H1 (cell line): ENCODE data around the gene ZNF652. TPM values are rescaled to one million over a fixed set of nuclear protein-coding genes. Genes with fewer than 3 reads are reported as not detected.

Experiments used
- CTCF ChIA-PET: fragments of 300-600 bp; sonication (Branson Sonifier 250); formaldehyde crosslinking; loops from one replicate; lab custom pipeline; 2021; ENCODE audit not compliant: partially characterized antibody; lab: Charles Lee
- POLR2A ChIA-PET: fragments of 300-600 bp; sonication (Branson Sonifier 250); formaldehyde crosslinking; loops from one replicate; lab custom pipeline; 2021; ENCODE audit warnings: inconsistent platforms; ENCODE audit not compliant: partially characterized antibody; lab: Charles Lee
- DNase-seq, 2 experiments: peaks; one replicate each; pipeline versions ENCODE4 v3.0.0 to v3.0.0-alpha.2; 2010 to 2022; ENCODE audit warnings: low spot score in 2 of 2, low read depth in 1 of 2, mixed read lengths in 1 of 2
- FAIRE-seq: peaks from 2 replicates; lab custom pipeline; 2011; peaks lifted over from hg19 to GRCh38; lab: Jason Lieb, UNC
- H2AFZ ChIP-seq: 2 replicates; pipeline ENCODE4 v1.8.1; 2012; ENCODE audit warnings: low read length, inconsistent platforms
- H2AK5ac ChIP-seq: 2 replicates; pipeline ENCODE4 v1.6.1; 2013; ENCODE audit warnings: low read depth, low read length
- H2BK120ac ChIP-seq: replicated peaks from 2 replicates; pipeline ENCODE3; 2013; ENCODE audit warnings: low read depth, low read length, inconsistent platforms
- H2BK12ac ChIP-seq: 2 replicates; pipeline ENCODE4 v1.6.1; 2013; ENCODE audit warnings: low read depth, low read length
- H2BK15ac ChIP-seq: 2 replicates; pipeline ENCODE4 v1.6.1; 2013; ENCODE audit warnings: low read length
- H2BK20ac ChIP-seq: 2 replicates; pipeline ENCODE4 v1.6.1; 2013; ENCODE audit warnings: low read length
- H2BK5ac ChIP-seq: 2 replicates; pipeline ENCODE4 v1.6.1; 2013; ENCODE audit warnings: low read depth, low read length
- H3K14ac ChIP-seq: 2 replicates; pipeline ENCODE4 v1.6.1; 2013; ENCODE audit warnings: inconsistent platforms; ENCODE audit not compliant: insufficient read length
- H3K18ac ChIP-seq: 2 replicates; pipeline ENCODE4 v1.6.1; 2013; ENCODE audit warnings: low read length; ENCODE audit errors: extremely low read depth
- H3K23ac ChIP-seq: 2 replicates; pipeline ENCODE4 v1.6.1; 2013; ENCODE audit warnings: inconsistent platforms; ENCODE audit not compliant: insufficient read length
- H3K23me2 ChIP-seq: 2 replicates; pipeline ENCODE4 v1.6.1; 2013; ENCODE audit warnings: low read depth, low read length
- H3K27ac ChIP-seq: 2 replicates; pipeline ENCODE4 v1.6.1; 2011; ENCODE audit warnings: low read depth, low read length, inconsistent platforms
- H3K27me3 ChIP-seq, 4 experiments: replicated peaks in 1 of 4; 1 replicate in 1 of 4; 2 replicates in 3 of 4; pipeline versions ENCODE4 v1.6.1 to v1.8.1; 2011 to 2013; ENCODE audit warnings: low read length in 3 of 4, mild to moderate bottlenecking in 3 of 4, inconsistent platforms in 2 of 4, mixed read lengths in 2 of 4, moderate library complexity in 1 of 4; ENCODE audit not compliant: control insufficient read depth in 3 of 4, insufficient read depth in 3 of 4; ENCODE audit errors: extremely low read depth in 1 of 4
- H3K36me3 ChIP-seq, 4 experiments: 2 replicates each; pipeline versions ENCODE4 v1.6.1 to v1.8.1; 2011 to 2013; ENCODE audit warnings: mild to moderate bottlenecking in 4 of 4, low read length in 3 of 4, moderate library complexity in 2 of 4, control low read depth in 1 of 4, inconsistent platforms in 1 of 4; ENCODE audit not compliant: insufficient read depth in 4 of 4, control insufficient read depth in 2 of 4
- H3K4ac ChIP-seq: replicated peaks from 2 replicates; pipeline ENCODE3; 2013; ENCODE audit warnings: low read length, low read depth, mixed read lengths, inconsistent platforms; ENCODE audit not compliant: insufficient read length
- H3K4me1 ChIP-seq, 4 experiments: replicated peaks in 1 of 4; 1 replicate in 1 of 4; 2 replicates in 3 of 4; pipeline versions ENCODE4 v1.6.1 to v1.8.1; 2011 to 2013; ENCODE audit warnings: low read length in 3 of 4, inconsistent platforms in 2 of 4, mixed read lengths in 1 of 4; ENCODE audit not compliant: insufficient read depth in 4 of 4, control insufficient read depth in 3 of 4
- H3K4me2 ChIP-seq, 2 experiments: 2 replicates each; pipeline versions ENCODE4 v1.6.1 to v1.8.1; 2011 to 2013; ENCODE audit warnings: low read depth in 2 of 2, low read length in 2 of 2, control low read depth in 1 of 2, inconsistent platforms in 1 of 2, mild to moderate bottlenecking in 1 of 2; ENCODE audit not compliant: insufficient read depth in 1 of 2
- H3K4me3 ChIP-seq, 4 experiments: fragments of 200-600, 300-600 bp in 1 of 4; sonication (generic), shearing (Covaris generic), sonication (Bioruptor Twin) in 1 of 4; 2 replicates each; pipeline versions ENCODE4 v1.5.1 to v1.8.1; 2011 to 2016; ENCODE audit warnings: low read length in 4 of 4, low read depth in 3 of 4, control low read depth in 2 of 4, inconsistent platforms in 2 of 4, mild to moderate bottlenecking in 2 of 4, mixed read lengths in 1 of 4, moderate library complexity in 1 of 4; ENCODE audit not compliant: insufficient read depth in 2 of 4; ENCODE audit errors: extremely low read depth in 1 of 4
- H3K56ac ChIP-seq: replicated peaks from 2 replicates; pipeline ENCODE3; 2013; ENCODE audit warnings: low read depth, mild to moderate bottlenecking, mixed read lengths, low read length, inconsistent platforms; ENCODE audit not compliant: insufficient read length
- H3K79me1 ChIP-seq: 2 replicates; pipeline ENCODE4 v1.6.1; 2013; ENCODE audit warnings: low read depth, low read length, control low read depth
- H3K79me2 ChIP-seq, 2 experiments: 2 replicates each; pipeline versions ENCODE4 v1.6.1 to v1.8.1; 2012 to 2013; ENCODE audit warnings: low read length in 2 of 2, mild to moderate bottlenecking in 2 of 2, inconsistent platforms in 1 of 2; ENCODE audit not compliant: insufficient read depth in 2 of 2, control insufficient read depth in 1 of 2
- H3K9ac ChIP-seq, 4 experiments: replicated peaks in 1 of 4; 1 replicate in 1 of 4; 2 replicates in 3 of 4; pipeline versions ENCODE4 v1.6.1 to v1.8.1; 2011 to 2013; ENCODE audit warnings: low read depth in 3 of 4, low read length in 3 of 4, control low read depth in 2 of 4, mild to moderate bottlenecking in 2 of 4, moderate library complexity in 2 of 4, inconsistent platforms in 1 of 4; ENCODE audit errors: extremely low read depth in 1 of 4
- H3K9me3 ChIP-seq, 2 experiments: 2 replicates each; pipeline versions ENCODE4 v1.6.1 to v1.8.1; 2012 to 2013; ENCODE audit warnings: mild to moderate bottlenecking in 2 of 2, moderate library complexity in 2 of 2, control low read depth in 1 of 2, inconsistent platforms in 1 of 2, low read depth in 1 of 2, low read length in 1 of 2, mixed read lengths in 1 of 2; ENCODE audit not compliant: insufficient read depth in 2 of 2
- H4K20me1 ChIP-seq, 2 experiments: replicated peaks in 1 of 2; 2 replicates each; pipeline versions ENCODE3 to v1.8.1; 2011 to 2013; ENCODE audit warnings: inconsistent platforms in 2 of 2, low read length in 2 of 2, mild to moderate bottlenecking in 1 of 2; ENCODE audit not compliant: insufficient read depth in 2 of 2, control insufficient read depth in 1 of 2
- H4K5ac ChIP-seq: 2 replicates; pipeline ENCODE4 v1.6.1; 2013; ENCODE audit warnings: low read length, low read depth, mixed read lengths, inconsistent platforms; ENCODE audit not compliant: insufficient read length
- H4K8ac ChIP-seq: 2 replicates; pipeline ENCODE4 v1.8.0; 2013; ENCODE audit warnings: mild to moderate bottlenecking, moderate library complexity, low read length, inconsistent platforms; ENCODE audit not compliant: insufficient read depth; ENCODE audit errors: extremely low read depth
- H4K91ac ChIP-seq: replicated peaks from 2 replicates; pipeline ENCODE3; 2013; ENCODE audit warnings: low read length, mixed read lengths, inconsistent platforms; ENCODE audit not compliant: insufficient read length
- GTF2F1 ChIP-seq: IDR thresholded peaks from 2 replicates; pipeline ENCODE4 v1.6.1; 2012; ENCODE audit warnings: low read depth, low read length, improper control_type of control experiment, borderline replicate concordance
- KDM5A ChIP-seq: fragments of 200-600 bp; IDR thresholded peaks from 2 replicates; pipeline ENCODE4 v1.7.1; 2012; ENCODE audit warnings: mild to moderate bottlenecking, low read length, inconsistent platforms, mixed read lengths
- WGBS, 2 experiments: shearing (Covaris generic) in 1 of 2; methylation state at CpG; one replicate each; pipeline versions ENCODE4 v1.1.6 to v1.1.7; 2013 to 2015; ENCODE audit warnings: low lambda C conversion rate in 2 of 2, mixed read lengths in 2 of 2, inconsistent platforms in 1 of 2, low coverage in 1 of 2, missing lambda C conversion rate in 1 of 2; ENCODE audit not compliant: insufficient replicate concordance in 2 of 2, insufficient coverage in 1 of 2, insufficient read length in 1 of 2; ENCODE audit errors: extremely low coverage in 1 of 2, missing lambda C conversion rate in 1 of 2; 5-methylcytosine and 5-hydroxymethylcytosine counted together
- polyA plus RNA-seq, 7 experiments: library from polyadenylated mRNA; depleted of rRNA in 3 of 7; stranded (reverse) in 5 of 7; unstranded in 2 of 7; fragments of >200 nt in 5 of 7; fragments of 200-250 nt in 2 of 7; gene quantifications; 1 replicate in 5 of 7; 2 replicates in 1 of 7; 4 replicates in 1 of 7; pipeline versions ENCODE4 v1.2.1 to v1.2.3, GENCODE V29; 2011 to 2013; ENCODE audit warnings: missing spikeins in 2 of 7, mixed read lengths in 2 of 7
- total RNA-seq: library from RNA; stranded (reverse); fragmentation: NEBNext Ultra II Directional; extraction: Animal tissue kit (Norgen Biotek cat#: 25700); gene quantifications from 2 replicates; pipeline ENCODE4 v1.2.1, GENCODE V29; 2021
- TF ChIP-seq, protein P1 (sequence below), 3 experiments: IDR thresholded peaks; 1 replicate in 2 of 3; 2 replicates in 1 of 3; pipeline versions ENCODE4 v1.5.1 to v1.6.1; 2011; ENCODE audit warnings: low read length in 3 of 3, mild to moderate bottlenecking in 3 of 3, inconsistent platforms in 2 of 3, low read depth in 1 of 3, moderate library complexity in 1 of 3; ENCODE audit not compliant: insufficient read depth in 1 of 3; ENCODE audit errors: control extremely low read depth in 1 of 3

ZNF652 gene
- total and polyA plus RNA-seq, 2 of the 8 experiments (the other 6 are each of a cell fraction or from before 2014, with no cell fraction given) = 13.5 to 39.6 TPM

GRCh38 chr17:49393491-49394255 is 31.6 kb upstream of the ZNF652 start:
- H3K9me3 ChIP-seq = no peaks in the 10 kb centered on the region
- no peak overlapping the region for H4K91ac ChIP-seq
- H3K4me2 ChIP-seq = no peak overlapping the region
- H3K18ac ChIP-seq = no peak overlapping the region
- no peak overlapping the region for H2BK120ac ChIP-seq
- no peak overlapping the region for H4K5ac ChIP-seq
- CTCF ChIA-PET = interaction anchor here (0.6 to 2.1 kb wide), 12 partner anchors 8 to 309 kb away, joined by 3 to 19 read pairs (median 4); no protein-coding TSS in a partner anchor
- H3K27ac ChIP-seq = no peak overlapping the region
- no peak overlapping the region for H3K4me3 ChIP-seq
- H2BK20ac ChIP-seq = no peak overlapping the region
- no peak overlapping the region for H3K14ac ChIP-seq
- H3K23me2 ChIP-seq = no peaks in the 10 kb centered on the region
- no peak overlapping the region for H4K8ac ChIP-seq
- no peaks in the 10 kb centered on the region for H3K36me3 ChIP-seq
- POLR2A ChIA-PET = no interaction called here
- H3K79me1 ChIP-seq = no peaks in the 10 kb centered on the region
- H4K20me1 ChIP-seq = no peaks in the 10 kb centered on the region
- H3K56ac ChIP-seq = no peak overlapping the region
- no peak overlapping the region for H3K9ac ChIP-seq
- H2BK12ac ChIP-seq = no peak overlapping the region
- H2BK15ac ChIP-seq = no peak overlapping the region
- no peaks in the 10 kb centered on the region for H3K27me3 ChIP-seq
- H3K4me1 ChIP-seq = no peaks in the 10 kb centered on the region
- no peaks in the 10 kb centered on the region for H3K79me2 ChIP-seq
- no peak overlapping the region for H2AFZ ChIP-seq
- no peak overlapping the region for H2BK5ac ChIP-seq
- H3K4ac ChIP-seq = no peak overlapping the region
- FAIRE-seq = no peak
- no peak overlapping the region for H2AK5ac ChIP-seq
- 79% methylated on average over 8 of the region's 8 CpGs; no CpG with 5 or more reads in 1 of the 2 experiments for WGBS, 2 experiments
- H3K23ac ChIP-seq = no peak overlapping the region
- DNase-seq = no peak
- TF ChIP-seq KDM5A (no peak), GTF2F1 (no peak)
- TF ChIP-seq, protein P1, sequence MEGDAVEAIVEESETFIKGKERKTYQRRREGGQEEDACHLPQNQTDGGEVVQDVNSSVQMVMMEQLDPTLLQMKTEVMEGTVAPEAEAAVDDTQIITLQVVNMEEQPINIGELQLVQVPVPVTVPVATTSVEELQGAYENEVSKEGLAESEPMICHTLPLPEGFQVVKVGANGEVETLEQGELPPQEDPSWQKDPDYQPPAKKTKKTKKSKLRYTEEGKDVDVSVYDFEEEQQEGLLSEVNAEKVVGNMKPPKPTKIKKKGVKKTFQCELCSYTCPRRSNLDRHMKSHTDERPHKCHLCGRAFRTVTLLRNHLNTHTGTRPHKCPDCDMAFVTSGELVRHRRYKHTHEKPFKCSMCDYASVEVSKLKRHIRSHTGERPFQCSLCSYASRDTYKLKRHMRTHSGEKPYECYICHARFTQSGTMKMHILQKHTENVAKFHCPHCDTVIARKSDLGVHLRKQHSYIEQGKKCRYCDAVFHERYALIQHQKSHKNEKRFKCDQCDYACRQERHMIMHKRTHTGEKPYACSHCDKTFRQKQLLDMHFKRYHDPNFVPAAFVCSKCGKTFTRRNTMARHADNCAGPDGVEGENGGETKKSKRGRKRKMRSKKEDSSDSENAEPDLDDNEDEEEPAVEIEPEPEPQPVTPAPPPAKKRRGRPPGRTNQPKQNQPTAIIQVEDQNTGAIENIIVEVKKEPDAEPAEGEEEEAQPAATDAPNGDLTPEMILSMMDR (IDR thresholded peaks at IDR 0.05; ENCODE audit: control extremely low read depth in 1 of 3, insufficient read depth in 1 of 3, low read depth in 1 of 3, low read length in 3 of 3) = no peak
